HG03097 (cell line): ENCODE results near the gene METTL1.
"Not testable (repeated sequence)": the region's sequence is repeated elsewhere in the genome, so short reads cannot be mapped to it uniquely, and the experiment has no call there.

ENCODE experiments used
- ATAC-seq: cut with Tn5 transposase; IDR thresholded peaks from one replicate; pipeline ENCODE4 v1.9.1; 2021; ENCODE audit not compliant: unreplicated experiment, low FRiP score

The METTL1 gene

DNA sequence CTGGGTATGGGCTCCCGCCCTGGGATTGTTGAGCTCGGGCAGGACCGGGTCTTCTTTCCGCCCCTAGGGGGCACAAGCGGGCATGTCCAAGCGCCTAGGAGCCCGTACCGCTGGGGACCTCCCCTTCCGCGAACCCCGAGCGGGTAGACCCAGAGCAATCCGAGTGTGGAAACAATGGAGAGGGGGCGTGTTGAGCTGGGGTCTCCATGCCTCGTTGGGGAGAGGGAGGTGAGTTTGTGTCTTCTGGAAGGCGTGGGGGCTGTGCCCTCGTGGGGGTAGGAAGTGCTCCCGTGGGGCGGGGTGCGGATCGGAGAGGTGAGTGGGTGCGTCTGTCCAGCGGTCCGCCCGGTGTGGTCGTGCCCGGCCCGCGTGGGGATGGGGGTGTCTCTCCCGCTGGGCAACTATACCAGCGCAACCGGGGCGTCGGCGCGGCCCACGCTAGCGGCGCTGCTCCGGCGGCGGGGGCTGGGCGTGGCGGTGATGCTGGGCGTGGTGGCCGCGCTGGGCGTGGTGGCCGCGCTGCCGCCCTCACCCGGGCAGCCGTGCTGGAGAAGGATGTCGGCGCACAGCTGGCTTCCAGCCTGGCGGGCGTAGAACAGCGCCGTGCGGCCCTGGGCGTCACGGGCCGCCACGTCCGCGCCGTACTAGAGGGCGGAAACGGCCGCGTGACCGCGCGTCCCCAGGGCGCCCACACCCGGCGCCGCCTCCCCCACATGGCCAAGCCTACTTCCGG lies 45.6 kb downstream of the METTL1 start:
- no peak for ATAC-seq

DNA sequence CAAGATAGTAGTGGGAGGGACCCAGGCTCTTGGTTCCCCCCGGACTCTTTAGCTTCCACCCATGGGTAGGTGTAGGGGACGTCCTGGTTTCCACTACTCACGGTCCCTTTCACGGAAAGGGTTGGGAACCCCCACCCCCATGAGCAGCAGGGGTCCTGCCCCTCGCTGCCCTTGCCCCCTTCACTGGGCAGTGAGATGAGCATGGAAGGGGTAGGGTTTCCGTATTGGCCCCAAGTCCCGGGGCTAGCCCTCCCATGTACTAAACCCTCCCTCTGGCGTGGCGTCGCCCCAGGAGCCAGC lies 46.1 kb downstream of the METTL1 start:
- ATAC-seq = no peak

GRCh38 chr12:57724936-57725740 lies 46.8 kb downstream of the METTL1 start:
- ATAC-seq = no peak

DNA sequence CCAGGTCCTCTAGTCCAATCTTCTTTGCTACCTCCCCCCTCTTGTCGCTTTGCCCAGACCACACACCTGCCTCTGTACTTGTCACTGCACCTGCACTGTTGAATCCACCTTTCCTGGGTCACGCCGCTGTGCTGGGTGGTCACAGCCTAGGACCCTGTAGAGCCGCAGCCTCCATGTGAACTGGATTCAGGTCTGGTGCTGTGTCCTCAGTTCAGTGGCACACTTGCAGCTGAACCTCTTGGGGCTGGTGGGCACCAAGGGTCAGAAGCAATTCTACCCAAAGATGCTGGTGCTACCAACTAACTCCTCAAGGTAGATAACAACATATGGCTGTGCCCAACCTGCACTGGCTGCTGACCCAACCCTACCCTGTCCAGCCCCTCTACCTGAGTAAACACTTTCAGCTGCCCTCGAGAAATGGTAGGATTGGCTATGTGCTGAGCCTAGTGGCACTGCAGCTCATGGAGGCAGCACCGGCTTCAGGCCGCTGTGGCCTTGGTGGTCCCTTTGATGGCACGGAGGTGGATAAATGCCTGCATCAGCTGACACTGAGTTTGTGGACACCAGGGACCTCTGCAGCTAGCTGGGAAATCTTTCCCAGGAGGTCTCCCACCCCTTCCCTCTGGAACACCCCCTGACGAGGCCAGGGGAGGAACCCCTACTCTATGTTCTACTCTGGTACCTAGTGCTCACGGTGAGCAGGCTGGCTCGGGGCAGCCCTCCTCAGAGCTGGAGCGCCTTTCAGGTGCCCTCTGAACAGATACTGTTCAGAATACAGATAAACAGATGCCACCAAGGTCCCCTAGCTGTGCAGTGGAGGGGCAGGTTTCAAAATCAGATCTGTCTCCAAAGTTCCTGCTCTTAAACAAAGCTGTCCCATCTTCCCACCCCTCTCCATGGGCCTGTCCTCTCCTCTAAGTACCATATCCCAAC lies 47.6 kb downstream of the METTL1 start:
- no peak for ATAC-seq

- no peak for ATAC-seq
These were observed 48.3 kb downstream of the METTL1 start for GRCh38 chr12:57723630-57723962.

DNA sequence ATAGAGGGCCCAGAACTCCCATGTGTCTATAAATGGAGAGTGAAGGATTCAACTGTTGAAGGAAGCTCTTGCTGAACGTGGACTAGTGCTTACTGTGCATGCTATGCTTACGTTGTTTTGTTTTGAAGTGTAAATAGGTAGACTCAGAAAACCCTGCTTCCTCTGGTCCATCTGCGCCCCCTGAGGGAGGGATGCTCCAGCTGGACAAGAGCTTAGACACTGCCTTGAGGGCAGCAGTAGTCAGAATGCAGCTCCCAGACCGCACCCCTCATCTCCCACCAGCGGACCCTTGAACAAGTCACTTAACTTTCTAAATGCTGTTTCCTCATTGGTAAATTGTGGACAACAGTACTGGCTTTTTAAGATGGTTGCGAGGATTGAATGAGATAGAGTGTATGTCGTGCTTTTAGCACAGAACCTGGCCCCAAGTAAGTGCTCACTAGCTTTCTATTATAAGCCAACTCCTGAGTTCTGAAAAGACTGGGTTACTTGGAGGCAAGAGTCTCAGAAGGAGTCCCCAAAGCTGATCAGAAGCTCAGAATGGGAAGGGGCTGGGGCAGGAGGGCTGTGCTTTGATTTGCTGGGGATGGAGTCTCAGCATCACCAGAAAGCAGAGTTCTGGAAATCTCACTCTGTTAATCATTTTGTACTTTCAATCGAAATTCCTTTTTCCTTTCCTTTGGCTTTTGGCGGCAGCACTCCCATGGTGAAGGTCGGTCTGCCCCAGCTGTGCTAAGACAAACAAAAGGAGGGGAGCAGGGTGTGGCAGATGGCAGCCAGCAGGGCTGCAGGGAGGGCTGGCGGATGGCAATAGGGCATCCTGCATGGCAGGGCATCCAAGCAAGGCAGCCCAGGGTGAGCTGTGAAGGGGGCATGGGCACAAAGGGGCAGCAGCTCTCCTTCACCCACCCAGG lies 48.9 kb downstream of the METTL1 start:
- ATAC-seq = no peak

GRCh38 chr12:57721846-57722608 lies 49.9 kb downstream of the METTL1 start:
- not testable (repeated sequence) for ATAC-seq

GRCh38 chr12:57720606-57721595 lies 51.0 kb downstream of the METTL1 start:
- ATAC-seq = no peak

DNA sequence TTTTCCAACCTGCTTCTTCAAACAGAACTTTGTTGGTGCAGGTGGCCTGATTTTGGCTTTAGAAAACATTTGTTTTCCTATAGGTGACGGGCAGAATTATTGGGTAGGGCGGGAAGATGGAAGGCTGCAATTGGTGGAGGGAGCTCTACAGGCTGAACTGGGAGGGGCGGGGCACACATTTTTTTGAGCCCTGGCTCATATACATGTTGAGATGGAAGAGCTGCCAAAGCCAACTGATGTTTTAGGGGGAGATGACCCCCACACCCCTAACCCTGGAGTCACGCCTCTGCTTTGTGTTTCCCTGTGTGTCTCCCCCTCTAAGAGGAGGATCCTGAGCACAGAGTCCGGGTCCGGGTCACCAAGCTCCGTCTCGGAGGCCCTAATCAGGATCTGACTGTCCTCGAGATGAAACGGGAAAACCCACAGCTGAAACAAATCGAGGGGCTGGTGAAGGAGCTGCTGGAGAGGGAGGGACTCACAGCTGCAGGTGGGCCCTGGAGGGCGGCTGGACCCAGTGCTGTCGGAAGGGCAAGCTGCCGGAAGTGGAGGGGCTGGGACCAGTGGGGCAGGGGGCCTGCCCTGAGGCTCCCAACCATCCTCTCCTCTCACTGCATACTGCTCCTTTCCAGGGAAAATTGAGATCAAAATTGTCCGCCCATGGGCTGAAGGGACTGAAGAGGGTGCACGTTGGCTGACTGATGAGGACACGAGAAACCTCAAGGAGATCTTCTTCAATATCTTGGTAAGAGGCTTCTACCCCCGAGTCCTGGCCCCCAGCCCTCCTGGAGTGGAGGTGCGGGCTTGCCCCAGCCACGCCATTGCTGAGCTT lies 51.9 kb downstream of the METTL1 start:
- ATAC-seq = no peak

GRCh38 chr12:57718641-57719528 lies 53.0 kb downstream of the METTL1 start:
- ATAC-seq = no peak
